Heart left ventricle (tissue), 16 donors: ENCODE data around the gene NEB. TPM values are rescaled to one million over a fixed set of nuclear protein-coding genes. Genes with fewer than 3 reads are reported as not detected.

Experiments used
- ATAC-seq, 4 donors: fragments of 200-7000 bp; cut with Tn5 transposase; one replicate each; pipeline ENCODE4 v1.9.1; 2020 to 2022; ENCODE audit warnings: moderate library complexity in 4 of 4, mild to moderate bottlenecking in 3 of 4, moderate number of reproducible peaks in 1 of 4
- DNase-seq, 5 donors: peaks; one replicate each; pipeline ENCODE4 v3.0.0-alpha.2; 2020
- H3K27ac ChIP-seq, 12 donors: fragments of 200-600 bp; sonication (generic) in 4 of 12; one replicate each; pipeline versions ENCODE4 v1.5.0 to v1.8.0; 2016 to 2022; ENCODE audit warnings: mild to moderate bottlenecking in 2 of 12
- H3K27me3 ChIP-seq, 9 donors: fragments of 200-600 bp; sonication (generic) in 2 of 9; one replicate each; pipeline versions ENCODE4 v1.5.1 to v1.8.0; 2016 to 2022; ENCODE audit warnings: mild to moderate bottlenecking in 3 of 9
- H3K36me3 ChIP-seq, 9 donors: fragments of 200-600 bp; sonication (generic) in 2 of 9; one replicate each; pipeline versions ENCODE4 v1.5.0 to v1.8.0; 2018 to 2022; ENCODE audit warnings: mild to moderate bottlenecking in 2 of 9
- H3K4me1 ChIP-seq, 12 donors: fragments of 200-600 bp; sonication (generic) in 4 of 12; one replicate each; pipeline versions ENCODE4 v1.5.0 to v1.8.0; 2016 to 2022; ENCODE audit warnings: mild to moderate bottlenecking in 3 of 12
- H3K4me3 ChIP-seq, 12 donors: fragments of 200-600 bp; sonication (generic) in 4 of 12; one replicate each; pipeline versions ENCODE4 v1.5.0 to v1.8.0; 2017 to 2022; ENCODE audit warnings: mild to moderate bottlenecking in 9 of 12, moderate library complexity in 4 of 12
- H3K9me3 ChIP-seq, 12 donors: fragments of 200-600 bp; sonication (generic) in 4 of 12; one replicate each; pipeline versions ENCODE4 v1.5.0 to v1.8.0; 2016 to 2022; ENCODE audit warnings: mild to moderate bottlenecking in 1 of 12
- POLR2A ChIP-seq, 2 donors: fragments of 450-650 bp; IDR thresholded peaks; one replicate each; pipeline ENCODE4 v1.6.1; 2017; ENCODE audit warnings: antibody characterized with exemption in 2 of 2, mild to moderate bottlenecking in 2 of 2, moderate library complexity in 2 of 2
- WGBS, 4 donors: extraction: QIAGEN DNeasy Blood & Tissue Kit in 2 of 4; methylation state at CpG; one replicate each; pipeline versions ENCODE4 v1.1.5 to v1.1.7; 2013 to 2018; 5-methylcytosine and 5-hydroxymethylcytosine counted together
- intact Hi-C, 10 donors: fragments of 100-400 bp; cut with DNase I; formaldehyde crosslinking; loops; one replicate each; pipeline versions ENCODE4 v1.11.1 to v1.14.2; 2022
- polyA plus RNA-seq, 2 donors: library from polyadenylated mRNA; stranded (reverse); fragments of 200-250 nt; gene quantifications; one replicate each; pipeline ENCODE4 v1.2.3, GENCODE V29; 2013
- total RNA-seq, 9 donors: library from RNA; depleted of rRNA in 2 of 9; stranded (reverse); fragments of >200 nt in 2 of 9; fragmentation: NEBNext Ultra II Directional in 3 of 9; extraction: Animal tissue kit (Norgen Biotek cat#: 25700) in 3 of 9; gene quantifications; one replicate each; pipeline versions ENCODE4 v1.1.0 to v1.2.4, GENCODE V29; 2016 to 2023
- TF ChIP-seq, protein P1 (sequence below), 12 donors: fragments of 200-600 bp; sonication (generic) in 4 of 12; IDR thresholded peaks; one replicate each; pipeline versions ENCODE4 v1.5.0 to v1.8.0; 2018 to 2022; ENCODE audit warnings: antibody characterized with exemption in 12 of 12, mild to moderate bottlenecking in 5 of 12
- donor health status: ischemic (EF 13 %, LVEDD 7.1; RV severe dilation, severe dysfunction).
- donor health status: healthy with polysubstance abuse.
- donor health status: DM: no; HTN: yes; CAD: no.
- donor health status: DM: no; HTN: no; CAD: no.
- donor health status: ischemic (EF 25% LVEDD 6.9; RV normal size, moderate dysfunction).
- donor health status: ischemic (EF 25% LVEDD 5.7; RV mildly dilated, moderate dysfunction).
- donor health status: healthy.
- donor health status: DM: yes; HTN: yes; CAD: no.
- donor health status: ischemic (EF 35%, LVEDD 5.7; RV mildly dilated, moderate dysfunction).
- donor health status: nonischemic (EF 11% LVEDD 7.7; RV severe dilation, severe dysfunction).
- donor health status: DM: yes; HTN: yes; CAD: no.
- donor health status: PGD.
- donor health status: ischemic (EF 29% LVEDD 5.4; RV normal size, mild dysfunction).
- donor health status: nonischemic (EF 23%, LVEDD 6.1; RV moderate dilation, normal function).

The NEB gene
- total and polyA plus RNA-seq, 11 donors: 0.43 to 23.9 (median 3.0) TPM

DNA sequence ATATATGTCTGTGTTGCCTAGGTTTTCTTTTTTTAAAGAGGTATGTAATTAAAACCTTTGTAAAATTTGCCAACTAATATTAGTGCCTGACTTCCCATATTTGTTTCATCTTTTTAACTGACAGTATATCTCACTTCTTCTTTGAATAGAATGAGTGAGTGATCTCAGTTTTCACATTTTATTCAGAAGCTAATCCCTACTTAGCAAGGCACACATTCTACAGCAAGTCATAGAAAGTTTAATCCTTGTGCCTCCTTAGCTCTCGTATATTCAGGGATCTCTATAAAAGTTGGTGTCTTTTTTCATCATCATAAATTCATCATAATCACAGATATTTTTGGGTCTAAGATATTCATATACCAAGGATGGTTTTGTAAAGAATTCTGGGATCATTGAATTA lies 258.0 kb downstream of the NEB start:
- Histone ChIP-seq H3K4me1 (peaks cover 0 to 15% (median 0%) of the 10 kb centered on the region in 12 donors), H3K9me3 (peaks cover 0 to 5% (median 0%) of the 10 kb centered on the region in 12 donors), H3K36me3 (peaks cover 0 to 77% (median 53%) of the 10 kb centered on the region in 9 donors), H3K27ac (no peak overlapping the region), H3K4me3 (no peak overlapping the region), H3K27me3 (no peaks in the 10 kb centered on the region)
- DNase-seq (no peak), ATAC-seq (no peak)
- intact Hi-C loops: no loop called here
- TF ChIP-seq, protein P1, sequence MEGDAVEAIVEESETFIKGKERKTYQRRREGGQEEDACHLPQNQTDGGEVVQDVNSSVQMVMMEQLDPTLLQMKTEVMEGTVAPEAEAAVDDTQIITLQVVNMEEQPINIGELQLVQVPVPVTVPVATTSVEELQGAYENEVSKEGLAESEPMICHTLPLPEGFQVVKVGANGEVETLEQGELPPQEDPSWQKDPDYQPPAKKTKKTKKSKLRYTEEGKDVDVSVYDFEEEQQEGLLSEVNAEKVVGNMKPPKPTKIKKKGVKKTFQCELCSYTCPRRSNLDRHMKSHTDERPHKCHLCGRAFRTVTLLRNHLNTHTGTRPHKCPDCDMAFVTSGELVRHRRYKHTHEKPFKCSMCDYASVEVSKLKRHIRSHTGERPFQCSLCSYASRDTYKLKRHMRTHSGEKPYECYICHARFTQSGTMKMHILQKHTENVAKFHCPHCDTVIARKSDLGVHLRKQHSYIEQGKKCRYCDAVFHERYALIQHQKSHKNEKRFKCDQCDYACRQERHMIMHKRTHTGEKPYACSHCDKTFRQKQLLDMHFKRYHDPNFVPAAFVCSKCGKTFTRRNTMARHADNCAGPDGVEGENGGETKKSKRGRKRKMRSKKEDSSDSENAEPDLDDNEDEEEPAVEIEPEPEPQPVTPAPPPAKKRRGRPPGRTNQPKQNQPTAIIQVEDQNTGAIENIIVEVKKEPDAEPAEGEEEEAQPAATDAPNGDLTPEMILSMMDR (IDR thresholded peaks at IDR 0.05): no peak
- no peak for TF ChIP-seq POLR2A (IDR thresholded peaks at IDR 0.05)
- 87 to 98% (median 94%) methylated on average over 1 of the region's 1 CpG for WGBS, 4 donors

DNA sequence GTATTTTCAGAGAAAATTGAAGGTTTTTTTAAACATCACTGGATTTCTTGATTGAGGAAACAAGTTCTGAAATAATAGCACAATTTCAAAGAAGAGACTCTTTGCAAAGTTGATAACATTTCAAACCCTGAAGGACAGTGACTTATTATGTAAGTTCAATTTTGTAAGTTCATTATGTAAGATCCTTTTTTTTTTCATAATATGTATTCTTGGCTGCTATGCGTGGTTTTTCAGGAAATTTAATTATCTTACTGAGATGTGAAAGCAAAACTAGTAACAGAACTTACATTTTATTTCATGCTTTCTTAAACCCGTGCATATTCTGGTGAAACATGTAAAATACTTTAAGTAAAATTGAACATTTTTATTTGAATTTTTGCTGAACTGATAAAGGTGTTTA lies 259.2 kb downstream of the NEB start:
- Histone ChIP-seq H3K4me1 (peaks cover 0 to 15% (median 0%) of the 10 kb centered on the region in 12 donors), H3K36me3 (peaks cover 0 to 79% (median 58%) of the 10 kb centered on the region in 9 donors), H3K27ac (peak overlapping the region in 1 of 12 donors; percentile 7), H3K9me3 (peaks cover 0 to 12% (median 0%) of the 10 kb centered on the region in 12 donors), H3K27me3 (no peaks in the 10 kb centered on the region), H3K4me3 (no peak overlapping the region)
- TF ChIP-seq, protein P1 (IDR thresholded peaks at IDR 0.05): no peak
- no peak for TF ChIP-seq POLR2A (IDR thresholded peaks at IDR 0.05)
- no peak for DNase-seq
- intact Hi-C loops: no loop called here
- ATAC-seq: no peak
- 45 to 61% (median 50%) methylated on average over 2 of the region's 2 CpGs for WGBS, 4 donors

GRCh38 chr2:151472966-151473365 lies 261.3 kb downstream of the NEB start:
- Histone ChIP-seq H3K4me3 (no peak overlapping the region), H3K27me3 (no peaks in the 10 kb centered on the region), H3K9me3 (peaks cover 0 to 12% (median 0%) of the 10 kb centered on the region in 12 donors), H3K36me3 (peaks cover 0 to 90% (median 66%) of the 10 kb centered on the region in 9 donors), H3K4me1 (peaks cover 0 to 15% (median 0%) of the 10 kb centered on the region in 12 donors), H3K27ac (no peak overlapping the region)
- ATAC-seq (no peak), DNase-seq (no peak)
- no peak for TF ChIP-seq POLR2A (IDR thresholded peaks at IDR 0.05)
- TF ChIP-seq, protein P1 (IDR thresholded peaks at IDR 0.05): no peak
- intact Hi-C loops: no loop called here
- 84 to 90% (median 88%) methylated on average over 3 of the region's 3 CpGs for WGBS, 4 donors

GRCh38 chr2:151470556-151470955 lies 263.7 kb downstream of the NEB start:
- intact Hi-C loops: no loop called here
- ATAC-seq (no peak), DNase-seq (no peak)
- TF ChIP-seq POLR2A (IDR thresholded peaks at IDR 0.05): no peak
- TF ChIP-seq, protein P1 (IDR thresholded peaks at IDR 0.05): no peak
- Histone ChIP-seq H3K27ac (no peak overlapping the region), H3K36me3 (peaks cover 0 to 90% (median 78%) of the 10 kb centered on the region in 9 donors), H3K4me3 (no peak overlapping the region), H3K27me3 (no peaks in the 10 kb centered on the region), H3K9me3 (peaks cover 0 to 12% (median 0%) of the 10 kb centered on the region in 12 donors), H3K4me1 (peaks cover 0 to 14% (median 0%) of the 10 kb centered on the region in 12 donors)
- 98 to 100% (median 99%) methylated on average over 1 of the region's 1 CpG for WGBS, 4 donors
